GM06990 (cell line): ENCODE data around the gene SLC26A11.

Experiments used
- DNase-seq: peaks from one replicate; pipeline ENCODE4 v3.0.0-alpha.2; 2011; ENCODE audit not compliant: insufficient read length; ENCODE audit errors: extremely low read depth
- H3K27me3 ChIP-seq: replicated peaks from 2 replicates; pipeline ENCODE4 v1.6.0; 2011; ENCODE audit warnings: low read length; ENCODE audit not compliant: control insufficient read depth, insufficient read depth
- H3K36me3 ChIP-seq: 2 replicates; pipeline ENCODE4 v1.5.1; 2011; ENCODE audit warnings: low read length; ENCODE audit not compliant: control insufficient read depth, insufficient read depth
- H3K4me3 ChIP-seq: replicated peaks from 2 replicates; pipeline ENCODE4 v1.5.1; 2011; ENCODE audit warnings: low read depth, mild to moderate bottlenecking, control low read depth, low read length
- CTCF ChIP-seq: IDR thresholded peaks from 2 replicates; pipeline ENCODE4 v1.5.1; 2011; ENCODE audit warnings: low read length, control low read depth, mild to moderate bottlenecking, inconsistent platforms; ENCODE audit not compliant: insufficient read depth, poor library complexity, severe bottlenecking

Gene SLC26A11

GRCh38 chr17:80260069-80260535 is 39.9 kb downstream of the SLC26A11 start:
- peak; percentile 80 for DNase-seq

DNA sequence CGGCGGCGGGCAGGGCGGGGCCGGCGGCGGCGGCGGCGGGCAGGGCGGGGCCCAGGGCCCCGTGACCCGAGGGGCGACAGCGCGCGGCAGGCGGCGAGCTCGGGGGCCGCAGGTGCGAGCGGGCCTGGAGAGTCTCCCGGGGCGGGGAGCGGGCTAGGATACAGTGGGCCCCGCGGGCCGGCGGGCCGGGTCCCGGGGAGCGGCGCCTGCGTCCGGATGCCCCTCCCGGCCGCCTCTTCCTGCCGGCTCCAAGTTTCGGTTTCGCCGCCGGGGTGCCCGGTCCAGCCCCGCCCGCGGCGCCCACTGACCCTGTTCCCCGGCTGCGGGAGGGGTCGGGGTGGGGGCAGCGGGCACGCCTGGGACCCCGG is 40.5 kb downstream of the SLC26A11 start, which contains the start of gene RNF213:
Gene RNF213 (plus strand): TSS at position 62 of the 368 bp plus-strand sequence. CDS start 2,830 bp downstream, outside the sequence.
- peak; percentile 72 for DNase-seq
- Histone ChIP-seq H3K36me3 (no peaks in the 10 kb centered on the region), H3K4me3 (peak within 1 kb of the TSS; percentile 84), H3K27me3 (no peaks in the 10 kb centered on the region)
- TF ChIP-seq CTCF = no peak

More at GRCh38 chr17:80260069-80260535, 39.9 kb downstream of the SLC26A11 start:
- H3K4me3 ChIP-seq = peak overlapping the region; percentile 56
- H3K27me3 ChIP-seq = no peaks in the 10 kb centered on the region
- H3K36me3 ChIP-seq = no peaks in the 10 kb centered on the region
- no peak for TF ChIP-seq CTCF

- Histone ChIP-seq H3K4me3 (peak overlapping the region; percentile 84), H3K27me3 (no peaks in the 10 kb centered on the region), H3K36me3 (no peaks in the 10 kb centered on the region; the same call in 1 of the 2 replicates)
- TF ChIP-seq CTCF = no peak
- peak; percentile 62 for DNase-seq
Observed at GRCh38 chr17:80261159-80261894, 41.1 kb downstream of the SLC26A11 start.

DNA sequence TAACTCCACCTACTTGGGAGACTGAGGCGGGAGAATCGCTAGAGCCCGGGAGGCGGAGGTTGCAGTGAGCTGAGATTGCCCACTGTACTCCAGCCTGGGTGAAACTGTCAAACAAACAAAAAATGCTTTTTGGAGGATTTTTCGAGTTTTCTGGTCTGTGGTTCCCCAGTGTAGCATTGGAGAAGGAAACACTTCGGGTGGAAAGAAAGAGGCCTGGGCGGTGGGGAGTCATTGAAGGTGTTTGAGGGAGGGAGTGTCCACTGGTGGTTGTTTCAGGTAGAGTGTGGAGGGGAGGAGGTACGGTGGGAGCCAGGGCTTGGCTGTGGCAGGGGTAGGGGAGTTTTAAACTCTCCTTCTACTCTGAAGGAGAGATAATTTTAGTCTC is 41.7 kb downstream of the SLC26A11 start:
- H3K4me3 ChIP-seq = peak overlapping the region; percentile 84
- no peak for TF ChIP-seq CTCF
- DNase-seq = no peak
- H3K36me3 ChIP-seq = no peaks in the 10 kb centered on the region; the same call in 1 of the 2 replicates
- H3K27me3 ChIP-seq = no peaks in the 10 kb centered on the region

- H3K4me3 ChIP-seq = no peak overlapping the region; the same call in 1 of the 2 replicates
Observed at GRCh38 chr17:80262291-80262690, 42.1 kb downstream of the SLC26A11 start.

More at GRCh38 chr17:80262291-80262690, 42.1 kb downstream of the SLC26A11 start:
- Histone ChIP-seq H3K27me3 (no peaks in the 10 kb centered on the region), H3K36me3 (no peaks in the 10 kb centered on the region; the same call in 1 of the 2 replicates)
- no peak for DNase-seq
- TF ChIP-seq CTCF = no peak
